Measurements from ENCODE around the gene ANKRD6. TPM values are rescaled to one million over a fixed set of nuclear protein-coding genes. Genes with fewer than 3 reads are reported as not detected.

Gene ANKRD6
- total RNA-seq, 1 donor from 2014 or later, result 70.9 TPM

- Mint-ChIP-seq H3K4me3 (ENCODE audit: unreplicated experiment) (no peak overlapping the region), H3K9me3 (ENCODE audit: unreplicated experiment) (no peaks in the 10 kb centered on the region), H3K4me1 (ENCODE audit: unreplicated experiment) (no peaks in the 10 kb centered on the region), H3K36me3 (ENCODE audit: low read depth, unreplicated experiment) (peaks cover 32% of the 10 kb centered on the region), H3K27me3 (ENCODE audit: unreplicated experiment) (no peaks in the 10 kb centered on the region), H3K27ac (ENCODE audit: unreplicated experiment) (no peak overlapping the region)
- no peak for DNase-seq (ENCODE audit: low spot score)
- TF ChIP-seq, protein P1, sequence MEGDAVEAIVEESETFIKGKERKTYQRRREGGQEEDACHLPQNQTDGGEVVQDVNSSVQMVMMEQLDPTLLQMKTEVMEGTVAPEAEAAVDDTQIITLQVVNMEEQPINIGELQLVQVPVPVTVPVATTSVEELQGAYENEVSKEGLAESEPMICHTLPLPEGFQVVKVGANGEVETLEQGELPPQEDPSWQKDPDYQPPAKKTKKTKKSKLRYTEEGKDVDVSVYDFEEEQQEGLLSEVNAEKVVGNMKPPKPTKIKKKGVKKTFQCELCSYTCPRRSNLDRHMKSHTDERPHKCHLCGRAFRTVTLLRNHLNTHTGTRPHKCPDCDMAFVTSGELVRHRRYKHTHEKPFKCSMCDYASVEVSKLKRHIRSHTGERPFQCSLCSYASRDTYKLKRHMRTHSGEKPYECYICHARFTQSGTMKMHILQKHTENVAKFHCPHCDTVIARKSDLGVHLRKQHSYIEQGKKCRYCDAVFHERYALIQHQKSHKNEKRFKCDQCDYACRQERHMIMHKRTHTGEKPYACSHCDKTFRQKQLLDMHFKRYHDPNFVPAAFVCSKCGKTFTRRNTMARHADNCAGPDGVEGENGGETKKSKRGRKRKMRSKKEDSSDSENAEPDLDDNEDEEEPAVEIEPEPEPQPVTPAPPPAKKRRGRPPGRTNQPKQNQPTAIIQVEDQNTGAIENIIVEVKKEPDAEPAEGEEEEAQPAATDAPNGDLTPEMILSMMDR (IDR thresholded peaks at IDR 0.05; ENCODE audit: unreplicated experiment), result no peak
Observed at GRCh38 chr6:89660981-89661380, 228.0 kb downstream of the ANKRD6 start.

DNA sequence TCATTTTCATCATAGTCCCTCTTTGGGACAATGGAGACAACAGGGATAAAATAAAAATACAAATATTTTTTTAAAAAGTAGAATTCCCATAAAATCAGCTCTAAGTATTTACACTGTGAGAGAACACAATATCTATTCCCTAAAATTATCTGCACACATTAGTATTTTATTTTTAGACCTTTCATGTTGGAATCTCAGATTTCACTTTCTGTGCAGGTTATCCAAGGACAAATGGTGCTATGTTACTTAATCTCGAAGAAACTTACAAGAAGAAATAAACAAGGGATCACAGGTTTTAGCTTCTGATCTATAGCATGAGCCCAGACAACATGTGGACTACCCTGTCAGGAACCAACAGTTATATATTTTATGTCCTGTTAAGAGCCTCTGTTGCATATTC is 228.6 kb downstream of the ANKRD6 start:
- Mint-ChIP-seq H3K9me3 (ENCODE audit: unreplicated experiment) (no peaks in the 10 kb centered on the region), H3K4me3 (ENCODE audit: unreplicated experiment) (no peak overlapping the region), H3K27me3 (ENCODE audit: unreplicated experiment) (no peaks in the 10 kb centered on the region), H3K36me3 (ENCODE audit: low read depth, unreplicated experiment) (peaks cover 32% of the 10 kb centered on the region), H3K4me1 (ENCODE audit: unreplicated experiment) (no peaks in the 10 kb centered on the region), H3K27ac (ENCODE audit: unreplicated experiment) (no peak overlapping the region)
- no peak for DNase-seq (ENCODE audit: low spot score)
- TF ChIP-seq, protein P1 (IDR thresholded peaks at IDR 0.05; ENCODE audit: unreplicated experiment), result no peak

GRCh38 chr6:89662659-89663223 is 229.8 kb downstream of the ANKRD6 start:
- Mint-ChIP-seq H3K4me1 (ENCODE audit: unreplicated experiment) (no peaks in the 10 kb centered on the region), H3K27me3 (ENCODE audit: unreplicated experiment) (no peaks in the 10 kb centered on the region), H3K9me3 (ENCODE audit: unreplicated experiment) (no peaks in the 10 kb centered on the region), H3K27ac (ENCODE audit: unreplicated experiment) (no peak overlapping the region), H3K4me3 (ENCODE audit: unreplicated experiment) (no peak overlapping the region), H3K36me3 (ENCODE audit: low read depth, unreplicated experiment) (peaks cover 29% of the 10 kb centered on the region)
- TF ChIP-seq, protein P1 (IDR thresholded peaks at IDR 0.05; ENCODE audit: unreplicated experiment), result no peak
- no peak for DNase-seq (ENCODE audit: low spot score)

GRCh38 chr6:89667872-89668556 is 235.1 kb downstream of the ANKRD6 start:
- no peaks in the 10 kb centered on the region for H3K9me3 Mint-ChIP-seq (ENCODE audit: unreplicated experiment)
- H3K27ac Mint-ChIP-seq (ENCODE audit: unreplicated experiment), result peak overlapping the region; percentile 72
- H3K27me3 Mint-ChIP-seq (ENCODE audit: unreplicated experiment), result no peaks in the 10 kb centered on the region
- H3K36me3 Mint-ChIP-seq (ENCODE audit: low read depth, unreplicated experiment), result peaks cover 30% of the 10 kb centered on the region
- H3K4me3 Mint-ChIP-seq (ENCODE audit: unreplicated experiment), result no peak overlapping the region
- H3K4me1 Mint-ChIP-seq (ENCODE audit: unreplicated experiment), result no peaks in the 10 kb centered on the region
- no peak for DNase-seq (ENCODE audit: low spot score)
- TF ChIP-seq, protein P1 (IDR thresholded peaks at IDR 0.05; ENCODE audit: unreplicated experiment), result no peak

DNA sequence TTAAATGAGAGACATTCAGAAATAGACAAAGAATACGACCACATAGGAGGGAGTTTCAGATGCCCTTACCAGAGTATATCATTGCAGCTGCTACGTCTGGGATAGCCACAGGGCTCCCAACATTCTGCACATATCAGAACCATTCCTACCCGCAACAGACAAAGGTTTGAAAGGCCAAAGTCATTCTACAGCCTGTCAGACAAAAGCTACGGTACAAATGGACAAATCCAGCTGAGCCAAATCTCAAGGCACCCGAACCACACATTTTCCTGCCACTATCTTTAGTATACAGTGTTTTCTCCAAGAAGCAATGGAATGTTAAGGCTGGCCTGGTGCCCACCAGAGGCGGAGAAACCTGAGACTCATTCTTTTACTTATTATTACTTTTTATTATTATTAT is 236.1 kb downstream of the ANKRD6 start:
- H3K27me3 Mint-ChIP-seq (ENCODE audit: unreplicated experiment), result no peaks in the 10 kb centered on the region

More for the DNA sequence above, 236.1 kb downstream of the ANKRD6 start:
- Mint-ChIP-seq H3K36me3 (ENCODE audit: low read depth, unreplicated experiment) (peaks cover 33% of the 10 kb centered on the region), H3K9me3 (ENCODE audit: unreplicated experiment) (no peaks in the 10 kb centered on the region), H3K4me1 (ENCODE audit: unreplicated experiment) (no peaks in the 10 kb centered on the region), H3K4me3 (ENCODE audit: unreplicated experiment) (no peak overlapping the region), H3K27ac (ENCODE audit: unreplicated experiment) (no peak overlapping the region)
- TF ChIP-seq, protein P1 (IDR thresholded peaks at IDR 0.05; ENCODE audit: unreplicated experiment), result no peak
- DNase-seq (ENCODE audit: low spot score), result no peak
